Neural progenitor cell (in vitro differentiated cells): Measurements from ENCODE around the gene PHEX. TPM values are rescaled to one million over a fixed set of nuclear protein-coding genes. Genes with fewer than 3 reads are reported as not detected.

Source experiments
- DNase-seq: peaks from one replicate; pipeline ENCODE4 v3.0.0-alpha.2; 2016; ENCODE audit warnings: low spot score
- H2AFZ ChIP-seq: fragments of 200-600 bp; sonication (generic); replicated peaks from 2 replicates; pipeline ENCODE4 v1.6.1; 2016; ENCODE audit warnings: antibody characterized with exemption
- H3F3A ChIP-seq: fragments of 200-600 bp; sonication (generic); 2 replicates; pipeline ENCODE4 v1.6.1; 2016; ENCODE audit warnings: antibody characterized with exemption, low read depth
- H3K27ac ChIP-seq: fragments of 200-600 bp; sonication (generic); 2 replicates; pipeline ENCODE4 v1.5.1; 2016; ENCODE audit warnings: mild to moderate bottlenecking
- H3K27me3 ChIP-seq: fragments of 200-600 bp; sonication (generic); 2 replicates; pipeline ENCODE4 v1.6.1; 2016; ENCODE audit warnings: mild to moderate bottlenecking, moderate library complexity
- H3K36me3 ChIP-seq: fragments of 200-600 bp; sonication (generic); 2 replicates; pipeline ENCODE4 v1.5.1; 2016
- H3K4me1 ChIP-seq: fragments of 200-600 bp; sonication (generic); 2 replicates; pipeline ENCODE4 v1.6.1; 2016; ENCODE audit warnings: mixed run types
- H3K4me2 ChIP-seq: fragments of 200-600 bp; sonication (generic); 2 replicates; pipeline ENCODE4 v1.6.1; 2016
- H3K4me3 ChIP-seq: fragments of 200-600 bp; sonication (generic); 2 replicates; pipeline ENCODE4 v1.5.1; 2016
- H3K79me2 ChIP-seq: fragments of 200-600 bp; sonication (generic); 2 replicates; pipeline ENCODE4 v1.6.1; 2016; ENCODE audit warnings: low read depth
- H3K9ac ChIP-seq: fragments of 200-600 bp; sonication (generic); 2 replicates; pipeline ENCODE4 v1.6.1; 2016
- H3K9me3 ChIP-seq: fragments of 200-600 bp; sonication (generic); 2 replicates; pipeline ENCODE4 v1.5.1; 2016; ENCODE audit warnings: low read depth
- H4K20me1 ChIP-seq: fragments of 200-600 bp; sonication (generic); 2 replicates; pipeline ENCODE4 v1.6.1; 2016; ENCODE audit warnings: low read depth
- H3K27ac Mint-ChIP-seq: 3 replicates; pipeline ENCODE4 v1.8.0; 2021; ENCODE audit warnings: mixed read lengths
- H3K27me3 Mint-ChIP-seq: 2 replicates; pipeline ENCODE4 v1.8.0; 2022; ENCODE audit warnings: low read depth, mild to moderate bottlenecking, inconsistent platforms, moderate library complexity, mixed read lengths; ENCODE audit not compliant: insufficient read depth
- H3K36me3 Mint-ChIP-seq: 3 replicates; pipeline ENCODE4 v1.8.0; 2021; ENCODE audit warnings: mixed read lengths
- H3K4me1 Mint-ChIP-seq: 3 replicates; pipeline ENCODE4 v1.8.0; 2021; ENCODE audit warnings: mixed read lengths
- H3K4me3 Mint-ChIP-seq: 3 replicates; pipeline ENCODE4 v1.8.0; 2021; ENCODE audit warnings: mild to moderate bottlenecking, moderate library complexity, mixed read lengths
- H3K9me3 Mint-ChIP-seq: 3 replicates; pipeline ENCODE4 v1.8.0; 2020; ENCODE audit warnings: mixed read lengths
- CTCF ChIP-seq: fragments of 200-600 bp; sonication (generic); IDR thresholded peaks from 2 replicates; pipeline ENCODE4 v1.5.1; 2017; ENCODE audit warnings: antibody characterized with exemption, mild to moderate bottlenecking
- EZH2 ChIP-seq: fragments of 200-600 bp; sonication (generic); IDR thresholded peaks from 2 replicates; pipeline ENCODE4 v1.6.1; 2017; ENCODE audit warnings: antibody characterized with exemption, mild to moderate bottlenecking, moderate library complexity
- EZH2phosphoT487 ChIP-seq: fragments of 200-600 bp; sonication (generic); IDR thresholded peaks from 2 replicates; pipeline ENCODE4 v1.6.1; 2017; ENCODE audit warnings: antibody characterized with exemption
- total RNA-seq: library from RNA; depleted of rRNA; stranded (reverse); fragments of >200 nt; gene quantifications from 2 replicates; pipeline ENCODE4 v1.2.3, GENCODE V29; 2015; ENCODE audit warnings: low replicate concordance

PHEX gene
- total RNA-seq, 1 donor from 2014 or later: 0.07 TPM

GRCh38 chrX:22021751-22022324 is 10.3 kb upstream of the PHEX start:
- Histone ChIP-seq H3K79me2 (no peaks in the 10 kb centered on the region), H3K9ac (no peak overlapping the region), H3K4me2 (no peak overlapping the region), H3K36me3 (no peaks in the 10 kb centered on the region), H3K27me3 (no peaks in the 10 kb centered on the region), H3K27ac (no peak overlapping the region), H3K4me3 (no peak overlapping the region), H4K20me1 (no peaks in the 10 kb centered on the region), H3K9me3 (no peaks in the 10 kb centered on the region), H2AFZ (no peak overlapping the region), H3F3A (no peaks in the 10 kb centered on the region), H3K4me1 (no peaks in the 10 kb centered on the region)
- H3K4me3 Mint-ChIP-seq: no peak overlapping the region
- no peak for TF ChIP-seq CTCF
- TF ChIP-seq EZH2: no peak
- TF ChIP-seq EZH2phosphoT487: no peak
- H3K36me3 Mint-ChIP-seq: no peaks in the 10 kb centered on the region
- H3K4me1 Mint-ChIP-seq: no peaks in the 10 kb centered on the region
- no peak overlapping the region for H3K27ac Mint-ChIP-seq
- peaks cover 3% of the 10 kb centered on the region for H3K9me3 Mint-ChIP-seq
- DNase-seq: no peak
- H3K27me3 Mint-ChIP-seq: peaks cover 5% of the 10 kb centered on the region

- Mint-ChIP-seq H3K9me3 (peaks cover 6% of the 10 kb centered on the region), H3K27ac (no peak overlapping the region), H3K36me3 (peaks cover 2% of the 10 kb centered on the region), H3K4me3 (no peak overlapping the region), H3K4me1 (peaks cover 2% of the 10 kb centered on the region), H3K27me3 (peaks cover 5% of the 10 kb centered on the region)
- Histone ChIP-seq H2AFZ (no peak overlapping the region), H3K36me3 (no peaks in the 10 kb centered on the region), H3K4me1 (no peaks in the 10 kb centered on the region), H3K9ac (no peak overlapping the region), H4K20me1 (no peaks in the 10 kb centered on the region), H3F3A (no peaks in the 10 kb centered on the region), H3K27me3 (no peaks in the 10 kb centered on the region), H3K27ac (no peak overlapping the region), H3K79me2 (no peaks in the 10 kb centered on the region), H3K9me3 (no peaks in the 10 kb centered on the region), H3K4me2 (no peak overlapping the region), H3K4me3 (no peak overlapping the region)
- no peak for TF ChIP-seq EZH2phosphoT487
- no peak for DNase-seq
Measured at GRCh38 chrX:22024577-22024976, 7.5 kb upstream of the PHEX start.

- H3K27ac ChIP-seq: no peak overlapping the region
- no peak overlapping the region for H3K4me2 ChIP-seq
- no peaks in the 10 kb centered on the region for H4K20me1 ChIP-seq
- no peaks in the 10 kb centered on the region for H3K27me3 ChIP-seq
- H3K4me1 ChIP-seq: no peaks in the 10 kb centered on the region
- H3K4me3 ChIP-seq: no peak overlapping the region
- peaks cover 2% of the 10 kb centered on the region for H3K4me1 Mint-ChIP-seq
- no peaks in the 10 kb centered on the region for H3K79me2 ChIP-seq
- no peak overlapping the region for H2AFZ ChIP-seq
- H3K36me3 ChIP-seq: no peaks in the 10 kb centered on the region
- peaks cover 8% of the 10 kb centered on the region for H3K9me3 Mint-ChIP-seq
- H3K36me3 Mint-ChIP-seq: peaks cover 2% of the 10 kb centered on the region
- no peaks in the 10 kb centered on the region for H3F3A ChIP-seq
- no peak overlapping the region for H3K27ac Mint-ChIP-seq
- H3K27me3 Mint-ChIP-seq: peaks cover 5% of the 10 kb centered on the region
- H3K4me3 Mint-ChIP-seq: no peak overlapping the region
- no peak for DNase-seq
- TF ChIP-seq CTCF (no peak), EZH2 (no peak), EZH2phosphoT487 (no peak)
- no peaks in the 10 kb centered on the region for H3K9me3 ChIP-seq
- H3K9ac ChIP-seq: no peak overlapping the region
Measured at GRCh38 chrX:22025751-22026150, 6.4 kb upstream of the PHEX start.

GRCh38 chrX:22026731-22027130 is 5.4 kb upstream of the PHEX start:
- no peak overlapping the region for H2AFZ ChIP-seq
- H3K27ac Mint-ChIP-seq: no peak overlapping the region
- peaks cover 5% of the 10 kb centered on the region for H3K27me3 Mint-ChIP-seq
- H3K4me3 ChIP-seq: no peak overlapping the region
- no peaks in the 10 kb centered on the region for H3K27me3 ChIP-seq
- H3K4me2 ChIP-seq: no peak overlapping the region
- H3K9me3 ChIP-seq: no peaks in the 10 kb centered on the region
- DNase-seq: no peak
- no peaks in the 10 kb centered on the region for H3K79me2 ChIP-seq
- no peaks in the 10 kb centered on the region for H3K4me1 ChIP-seq
- H3K4me1 Mint-ChIP-seq: peaks cover 2% of the 10 kb centered on the region
- H3K9me3 Mint-ChIP-seq: peaks cover 8% of the 10 kb centered on the region
- no peaks in the 10 kb centered on the region for H3F3A ChIP-seq
- H3K9ac ChIP-seq: no peak overlapping the region
- H3K4me3 Mint-ChIP-seq: no peak overlapping the region
- H4K20me1 ChIP-seq: no peaks in the 10 kb centered on the region
- TF ChIP-seq EZH2: no peak
- no peak for TF ChIP-seq EZH2phosphoT487
- no peak for TF ChIP-seq CTCF
- peaks cover 2% of the 10 kb centered on the region for H3K36me3 Mint-ChIP-seq
- no peaks in the 10 kb centered on the region for H3K36me3 ChIP-seq
- H3K27ac ChIP-seq: no peak overlapping the region
